Activated T-cell treated with anti-CD3 and anti-CD28 coated beads, Interleukin-2, amount 50 U/mL, for 72 hours (primary cell): ENCODE results near the gene MYADML2. TPM values are rescaled to one million over a fixed set of nuclear protein-coding genes. Genes with fewer than 3 reads are reported as not detected.

Source experiments
- ATAC-seq, 2 donors: fragments of 150-1000 bp; cut with Tn5 transposase; replicated peaks in 1 of 2; 2 replicates each; pipeline ENCODE4 v1.10.0; 2021; ENCODE audit warnings: moderate library complexity in 2 of 2, mild to moderate bottlenecking in 1 of 2
- DNase-seq, 2 donors: peaks; one replicate each; pipeline ENCODE4 v3.0.0; 2021 to 2022; ENCODE audit warnings: mixed read lengths in 1 of 2
- H3K27ac Mint-ChIP-seq: one replicate; pipeline ENCODE4 v1.8.0; 2022; ENCODE audit warnings: mild to moderate bottlenecking, moderate library complexity, mixed read lengths
- H3K27me3 Mint-ChIP-seq: one replicate; pipeline ENCODE4 v1.8.0; 2022; ENCODE audit warnings: low read depth, mixed read lengths
- H3K36me3 Mint-ChIP-seq, 2 donors: one replicate each; pipeline ENCODE4 v1.8.0; 2022; ENCODE audit warnings: mixed read lengths in 2 of 2, mild to moderate bottlenecking in 1 of 2; ENCODE audit not compliant: insufficient read depth in 2 of 2
- H3K4me1 Mint-ChIP-seq: one replicate; pipeline ENCODE4 v1.8.0; 2022; ENCODE audit warnings: low read depth, mixed read lengths
- H3K4me3 Mint-ChIP-seq, 2 donors: one replicate each; pipeline ENCODE4 v1.8.0; 2022; ENCODE audit warnings: mild to moderate bottlenecking in 2 of 2, mixed read lengths in 2 of 2, moderate library complexity in 2 of 2
- H3K9me3 Mint-ChIP-seq, 2 donors: one replicate each; pipeline ENCODE4 v1.8.0; 2022; ENCODE audit warnings: mixed read lengths in 2 of 2
- total RNA-seq, 2 donors: library from RNA; stranded (reverse); gene quantifications; one replicate each; pipeline ENCODE4 v1.2.3, GENCODE V29; 2022

Gene MYADML2
- total RNA-seq, 2 donors from 2014 or later: not detected

DNA sequence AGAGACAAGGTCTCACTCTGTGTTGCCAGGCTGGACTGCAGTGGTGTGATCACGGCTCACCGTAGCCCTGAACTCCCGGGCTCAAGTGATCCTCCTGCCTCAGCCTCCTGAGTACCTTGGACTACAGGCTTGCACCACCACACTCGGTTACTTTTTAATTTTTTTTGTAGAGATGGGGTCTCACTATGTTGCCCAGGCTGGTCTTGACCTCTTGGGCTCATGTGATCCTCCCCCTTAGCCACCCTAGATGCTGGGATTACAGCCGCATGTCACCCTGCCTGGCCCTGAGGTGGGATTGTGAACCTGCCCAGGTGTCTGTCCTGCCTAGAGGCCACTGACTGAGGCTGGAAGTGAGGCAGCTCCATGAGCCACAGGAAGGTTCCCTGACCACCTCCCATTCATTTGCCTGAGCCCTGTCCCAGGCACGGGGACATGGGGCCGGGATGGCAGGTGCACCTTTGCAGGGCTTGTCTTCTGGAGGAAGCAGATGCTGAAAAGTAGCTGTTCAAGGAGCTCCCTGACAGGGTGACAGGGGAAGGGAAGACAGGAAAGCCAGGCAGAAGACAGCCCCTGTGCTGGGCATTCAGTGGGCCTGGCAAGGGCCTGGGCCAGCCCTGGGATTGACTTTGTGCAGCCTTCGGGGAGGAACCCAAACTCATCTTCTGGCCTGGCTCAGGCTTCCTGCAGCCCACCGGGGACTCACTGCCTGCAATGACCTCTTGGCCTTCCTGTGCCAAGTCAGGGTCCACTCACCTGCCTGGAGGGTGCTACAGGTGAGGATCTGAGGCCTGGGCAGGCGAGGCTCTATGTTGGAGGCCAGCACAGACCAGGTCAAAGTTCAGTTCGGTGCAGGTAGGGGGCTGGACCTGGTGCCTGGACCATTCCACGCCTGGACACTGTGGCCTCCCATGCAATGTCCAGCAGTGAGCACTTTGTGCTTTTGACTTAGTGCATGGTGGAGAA is 22.1 kb upstream of the MYADML2 start:
- DNase-seq (no peak), ATAC-seq (no peak)
- Mint-ChIP-seq H3K36me3 (peaks cover 0 to 3% of the 10 kb centered on the region in 2 donors), H3K4me1 (peaks cover 11% of the 10 kb centered on the region), H3K4me3 (no peak overlapping the region), H3K27me3 (no peaks in the 10 kb centered on the region), H3K9me3 (no peaks in the 10 kb centered on the region), H3K27ac (no peak overlapping the region)

DNA sequence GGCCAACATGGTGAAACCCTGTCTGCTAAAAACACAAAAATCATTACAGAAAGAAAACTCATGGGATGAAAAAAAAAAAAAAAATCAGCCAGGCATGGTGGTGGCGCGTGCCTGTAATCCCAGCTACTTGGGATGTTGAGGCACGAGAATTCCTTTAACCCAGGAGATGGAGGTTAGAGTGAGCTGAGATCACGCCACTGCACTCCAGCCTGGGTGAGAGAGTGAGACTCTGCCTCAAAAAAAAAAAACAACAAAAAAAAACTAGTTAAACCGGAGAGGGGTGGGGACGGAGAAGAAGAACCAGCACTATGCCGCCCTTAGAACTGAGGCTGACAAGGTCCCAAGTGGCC is 21.3 kb upstream of the MYADML2 start:
- peaks cover 11% of the 10 kb centered on the region for H3K4me1 Mint-ChIP-seq
- ATAC-seq: no peak
- no peaks in the 10 kb centered on the region for H3K9me3 Mint-ChIP-seq
- peak overlapping the region; percentile 73 to 79 for H3K4me3 Mint-ChIP-seq
- no peak for DNase-seq
- no peak overlapping the region for H3K27ac Mint-ChIP-seq
- no peaks in the 10 kb centered on the region for H3K27me3 Mint-ChIP-seq
- peaks cover 0 to 3% of the 10 kb centered on the region in 2 donors for H3K36me3 Mint-ChIP-seq

DNA sequence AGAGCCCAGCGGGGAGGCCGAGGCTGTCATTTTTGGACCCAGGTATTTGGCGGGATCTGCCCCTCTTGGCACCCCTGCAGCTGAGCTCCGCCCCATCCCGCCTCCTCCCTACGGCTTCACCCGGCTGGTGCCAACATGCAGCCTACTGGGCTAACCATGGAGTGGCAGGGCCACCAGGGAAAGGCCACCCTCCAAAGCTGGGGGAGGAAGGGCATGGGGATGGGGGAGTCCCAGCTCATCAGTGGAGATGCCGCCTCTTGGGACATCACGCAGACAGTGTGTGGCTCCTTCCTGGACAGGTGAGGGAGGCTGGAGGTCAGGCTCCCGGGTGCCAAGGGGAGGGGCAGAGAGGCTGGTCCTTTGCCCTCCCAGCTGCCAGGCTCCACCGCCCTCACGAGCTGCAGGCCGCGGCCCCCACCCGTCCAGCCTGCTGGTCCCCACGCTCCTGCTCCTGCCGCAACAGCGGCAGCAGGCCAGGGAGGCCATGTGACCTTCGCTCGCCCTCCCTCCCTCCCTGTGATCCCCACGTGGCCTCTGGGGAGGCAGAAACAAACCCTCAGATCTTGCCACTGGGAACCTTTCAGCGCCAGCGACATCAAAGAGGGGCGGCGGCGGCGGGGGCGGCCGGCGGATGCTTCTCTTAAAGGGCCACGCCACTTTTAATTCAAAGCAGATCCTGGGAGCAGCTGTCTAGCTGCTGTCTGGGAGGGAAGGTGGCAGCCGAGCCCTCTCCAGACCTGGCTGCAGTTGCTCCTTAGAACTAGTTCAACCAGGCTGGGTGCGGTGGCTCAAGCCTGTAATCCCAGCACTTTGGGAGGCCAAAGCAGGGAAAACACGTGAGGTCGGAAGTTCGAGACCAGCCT is 20.7 kb upstream of the MYADML2 start:
- Mint-ChIP-seq H3K36me3 (no peaks in the 10 kb centered on the region), H3K4me1 (peaks cover 11% of the 10 kb centered on the region), H3K9me3 (no peaks in the 10 kb centered on the region), H3K27me3 (no peaks in the 10 kb centered on the region), H3K4me3 (peak overlapping the region; percentile 73 to 79), H3K27ac (no peak overlapping the region)
- ATAC-seq (peak; percentile 98), DNase-seq (peak; percentile 86 to 90)

DNA sequence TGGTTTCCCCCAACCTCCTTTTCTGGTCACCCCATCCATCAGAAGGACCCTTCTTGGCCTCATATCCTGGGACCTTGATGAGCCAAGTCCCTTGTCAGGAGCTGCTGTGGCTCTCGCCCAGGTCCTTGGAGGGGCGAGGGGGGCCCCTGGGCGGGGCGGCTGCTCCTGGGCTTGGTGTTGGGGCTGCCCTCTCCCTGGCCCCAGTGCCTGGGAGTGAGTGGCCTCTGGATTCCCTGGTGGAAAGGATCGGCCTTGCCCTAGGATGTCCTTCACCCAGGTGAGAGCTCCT is 20.2 kb upstream of the MYADML2 start:
- Mint-ChIP-seq H3K36me3 (no peaks in the 10 kb centered on the region), H3K27ac (no peak overlapping the region), H3K4me3 (peak overlapping the region; percentile 22 to 79), H3K27me3 (peaks cover 4% of the 10 kb centered on the region), H3K9me3 (no peaks in the 10 kb centered on the region), H3K4me1 (peaks cover 11% of the 10 kb centered on the region)
- no peak for DNase-seq
- ATAC-seq: no peak

DNA sequence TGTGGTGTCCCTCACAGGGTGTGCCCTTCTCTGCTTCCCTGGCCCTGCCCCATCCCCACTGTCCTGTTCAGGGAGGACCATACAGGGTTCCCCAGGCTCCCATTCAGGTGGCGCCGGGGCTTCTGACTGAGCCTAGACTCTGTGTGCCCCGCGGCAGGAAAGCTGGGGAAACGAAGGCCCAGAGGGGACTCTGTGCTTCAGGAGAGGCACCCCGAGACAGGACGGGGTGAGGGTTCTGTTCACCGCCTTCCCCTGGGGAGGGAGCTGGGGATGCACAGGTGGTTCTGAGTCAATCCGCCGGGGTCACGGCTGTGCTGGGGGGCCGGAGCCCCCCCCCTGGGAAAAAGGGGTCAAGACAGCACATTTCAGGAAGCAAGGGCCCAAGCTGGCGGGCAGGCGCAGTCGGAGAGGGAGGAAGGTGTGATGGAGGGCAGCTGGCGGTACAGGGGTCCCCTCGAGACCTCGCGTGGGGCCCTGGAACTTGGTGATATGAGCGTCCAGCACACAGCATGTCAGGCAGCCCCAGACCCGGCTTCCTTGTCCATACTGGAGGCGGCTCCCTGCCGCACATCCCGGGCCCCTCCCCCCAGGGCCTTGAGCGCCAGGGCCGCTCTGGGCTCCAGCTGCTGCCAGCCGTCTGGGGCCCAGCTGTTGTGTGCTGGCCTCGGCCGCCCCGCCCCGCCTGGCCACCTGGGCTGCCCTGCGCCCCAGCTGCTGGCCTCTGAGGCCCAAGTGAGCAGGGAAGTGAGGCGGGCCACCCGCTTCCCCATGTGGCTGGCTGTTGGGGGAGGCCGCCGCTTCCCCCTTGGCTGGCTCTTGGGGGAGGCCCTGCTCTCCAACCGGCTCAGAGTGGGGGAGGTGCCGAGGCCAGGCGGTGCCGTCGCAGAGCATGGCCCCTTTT is 19.6 kb upstream of the MYADML2 start:
- H3K4me1 Mint-ChIP-seq: peaks cover 11% of the 10 kb centered on the region
- H3K36me3 Mint-ChIP-seq: no peaks in the 10 kb centered on the region
- DNase-seq (no peak), ATAC-seq (no peak)
- no peak overlapping the region for H3K27ac Mint-ChIP-seq
- H3K4me3 Mint-ChIP-seq: peak overlapping the region in 1 of 2 donors; percentile 20
- no peaks in the 10 kb centered on the region for H3K9me3 Mint-ChIP-seq
- H3K27me3 Mint-ChIP-seq: peaks cover 6% of the 10 kb centered on the region

DNA sequence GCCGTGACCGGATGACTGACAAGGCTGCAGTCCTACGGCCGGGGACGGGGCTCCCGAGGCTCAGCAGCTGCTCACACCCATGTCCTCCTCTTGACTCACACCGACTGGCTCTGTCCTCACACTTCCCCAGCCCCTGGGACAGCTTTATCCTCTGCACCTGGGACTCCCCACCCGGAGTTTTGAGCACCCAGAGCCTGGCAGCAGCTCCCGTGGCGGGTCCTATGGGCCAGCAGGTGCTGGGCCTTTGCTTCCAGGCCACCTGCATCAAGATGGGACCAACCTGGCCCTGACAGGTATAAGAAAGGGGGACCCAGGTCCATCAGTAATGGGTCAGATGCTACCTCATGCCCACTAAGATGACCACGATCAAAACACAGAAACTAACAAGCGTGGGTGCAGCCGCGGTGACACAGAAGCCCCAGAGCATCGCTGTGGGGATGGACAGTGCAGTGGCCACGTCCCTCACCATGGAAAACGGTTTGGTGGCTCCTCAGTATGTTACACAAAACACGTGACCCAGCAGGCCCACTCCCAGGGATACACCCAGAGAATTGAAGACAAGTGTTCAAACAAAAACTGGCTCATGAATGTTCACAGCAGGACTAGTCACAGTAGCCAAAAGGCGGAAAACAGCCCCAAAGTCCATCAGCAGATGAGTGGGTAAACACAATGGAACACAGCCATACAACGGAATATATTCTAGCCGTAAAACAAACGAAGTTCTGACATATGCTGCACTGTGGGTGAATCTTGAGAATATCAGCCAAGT is 17.2 kb upstream of the MYADML2 start:
- ATAC-seq (no peak), DNase-seq (no peak)
- H3K27ac Mint-ChIP-seq: no peak overlapping the region
- H3K9me3 Mint-ChIP-seq: no peaks in the 10 kb centered on the region
- peaks cover 6% of the 10 kb centered on the region for H3K27me3 Mint-ChIP-seq
- H3K36me3 Mint-ChIP-seq: no peaks in the 10 kb centered on the region
- no peak overlapping the region for H3K4me3 Mint-ChIP-seq
- H3K4me1 Mint-ChIP-seq: peaks cover 11% of the 10 kb centered on the region

DNA sequence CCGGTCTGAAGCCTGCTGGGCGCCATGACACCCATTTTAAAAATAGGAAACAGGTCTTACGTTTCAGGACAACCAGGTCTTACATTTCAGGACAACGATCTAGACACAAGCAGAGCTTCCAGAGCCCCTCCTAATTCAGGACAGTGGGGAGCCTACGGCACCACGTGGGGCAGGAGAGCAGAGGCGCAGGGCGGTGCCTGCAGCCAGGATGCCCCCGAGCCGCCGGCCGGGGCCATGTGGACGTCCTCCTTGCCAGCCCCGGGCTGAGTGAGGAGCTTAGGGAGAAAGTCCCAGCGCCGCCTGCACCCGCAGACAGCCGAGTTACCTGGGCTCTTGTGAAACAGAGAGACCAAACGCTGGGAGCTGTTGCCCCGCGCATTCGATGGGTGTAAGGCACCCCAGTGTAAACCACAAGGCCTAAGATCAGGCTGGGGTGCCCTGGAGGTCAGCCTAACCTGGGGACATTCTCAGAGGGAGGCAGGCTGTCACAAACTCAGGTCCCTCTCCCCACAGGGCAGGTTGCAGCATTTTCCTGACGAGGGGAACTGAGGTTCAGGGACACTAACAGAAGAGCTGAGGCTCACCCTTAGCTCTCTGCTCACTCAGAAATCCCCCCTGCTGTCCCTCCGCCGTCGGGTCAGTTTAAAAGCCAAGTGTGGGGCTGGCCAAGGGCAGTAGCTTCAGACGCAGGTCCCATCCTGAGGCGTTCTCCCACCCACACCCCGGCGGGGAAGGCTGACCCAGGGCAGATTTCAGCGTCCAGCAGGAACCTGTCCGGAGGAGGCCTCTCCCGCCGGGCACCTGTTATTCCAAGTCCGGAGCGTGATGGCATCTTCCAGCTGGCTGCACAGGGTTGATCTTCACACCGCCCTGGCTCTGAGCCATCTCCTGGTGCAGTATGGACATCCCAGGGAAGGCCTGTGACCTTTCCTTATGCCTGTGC is 15.7 kb upstream of the MYADML2 start:
- DNase-seq: no peak
- Mint-ChIP-seq H3K36me3 (no peaks in the 10 kb centered on the region), H3K4me1 (no peaks in the 10 kb centered on the region), H3K27ac (no peak overlapping the region), H3K9me3 (no peaks in the 10 kb centered on the region), H3K27me3 (peaks cover 14% of the 10 kb centered on the region), H3K4me3 (no peak overlapping the region)
- ATAC-seq: no peak

DNA sequence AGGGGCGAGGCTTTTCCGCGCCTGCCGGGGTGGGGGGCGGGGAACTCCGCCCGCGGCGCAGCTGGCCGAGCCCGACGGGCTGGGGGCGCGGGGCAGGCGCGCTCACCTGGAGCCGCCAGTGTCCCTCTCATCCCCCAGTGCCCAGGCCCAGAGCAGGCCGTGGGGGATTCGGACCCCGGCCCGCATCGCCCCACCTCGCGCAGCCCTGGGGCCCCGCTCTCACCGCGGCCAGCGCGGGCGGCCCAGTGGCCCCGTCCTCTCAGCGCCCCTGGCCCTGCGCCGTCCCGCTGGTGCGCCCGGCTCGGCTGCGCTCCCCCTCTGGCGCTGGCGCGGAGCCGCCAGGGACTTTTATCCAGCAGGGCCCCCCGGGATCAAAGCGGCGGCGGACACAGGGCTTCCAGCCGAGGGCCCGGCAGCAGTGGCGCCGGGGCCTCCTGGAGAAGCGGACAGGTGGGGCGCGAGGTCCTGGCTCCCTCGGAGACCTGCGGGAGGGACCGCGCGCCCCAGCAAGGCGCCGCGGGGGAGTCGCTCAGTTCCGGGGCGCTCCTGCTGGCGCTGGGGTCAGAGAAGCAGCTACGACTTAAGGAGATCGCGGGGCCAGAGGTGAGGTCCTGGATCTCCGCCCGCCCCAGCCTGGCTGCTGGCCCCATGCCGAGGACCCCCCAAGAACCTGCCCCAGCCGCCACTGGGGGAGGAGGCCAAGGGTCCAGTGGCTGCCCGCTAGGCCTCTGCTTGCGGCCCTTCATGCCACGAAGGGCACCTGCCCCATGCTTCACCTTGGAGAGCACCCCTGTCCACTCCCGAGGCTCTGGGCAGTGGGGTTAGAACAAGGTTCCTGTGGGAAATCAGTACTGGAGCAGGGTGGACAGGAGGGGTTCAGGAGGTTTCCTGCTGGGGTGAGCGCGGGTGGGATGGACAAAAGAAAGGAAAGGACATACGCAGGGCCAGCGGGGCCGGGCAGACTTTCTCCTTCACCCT is 14.8 kb upstream of the MYADML2 start:
- no peaks in the 10 kb centered on the region for H3K36me3 Mint-ChIP-seq
- H3K9me3 Mint-ChIP-seq: no peaks in the 10 kb centered on the region
- ATAC-seq (no peak), DNase-seq (no peak)
- peaks cover 14% of the 10 kb centered on the region for H3K27me3 Mint-ChIP-seq
- no peak overlapping the region for H3K27ac Mint-ChIP-seq
- no peaks in the 10 kb centered on the region for H3K4me1 Mint-ChIP-seq
- no peak overlapping the region for H3K4me3 Mint-ChIP-seq

DNA sequence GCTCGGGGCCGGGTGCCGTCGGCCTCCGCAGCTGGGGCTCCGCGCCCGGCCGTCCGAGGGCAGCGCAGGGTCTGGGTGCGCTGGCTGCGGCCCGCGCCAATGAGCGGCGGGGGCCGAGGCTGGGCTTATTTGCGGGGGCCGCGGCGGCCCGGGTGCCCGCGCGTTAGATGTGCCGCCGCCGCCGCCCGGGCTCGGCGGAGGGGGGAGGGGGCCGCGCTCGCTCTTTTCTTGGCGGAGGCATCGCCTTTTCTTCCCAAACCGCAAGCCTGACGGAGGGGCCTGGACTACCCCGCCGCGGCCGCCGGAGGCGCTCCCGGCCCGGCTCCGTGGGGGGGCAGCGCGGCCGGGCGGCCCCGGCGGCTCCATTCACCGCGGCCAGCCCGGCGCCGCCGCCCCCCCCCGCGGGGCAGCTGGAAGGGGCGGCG is 14.1 kb upstream of the MYADML2 start, which contains the start of gene NOTUM:
NOTUM (minus strand) TSS at position 101 of the 425 bp plus-strand sequence. CDS start 278 bp downstream, outside the sequence.
- no peaks in the 10 kb centered on the region for H3K36me3 Mint-ChIP-seq
- H3K27ac Mint-ChIP-seq: no peak within 1 kb of the TSS
- no peak for ATAC-seq
- H3K4me3 Mint-ChIP-seq: peak within 1 kb of the TSS in 1 of 2 donors; percentile 34
- H3K4me1 Mint-ChIP-seq: no peaks in the 10 kb centered on the region
- no peak for DNase-seq
- H3K9me3 Mint-ChIP-seq: no peaks in the 10 kb centered on the region
- peaks cover 14% of the 10 kb centered on the region for H3K27me3 Mint-ChIP-seq

DNA sequence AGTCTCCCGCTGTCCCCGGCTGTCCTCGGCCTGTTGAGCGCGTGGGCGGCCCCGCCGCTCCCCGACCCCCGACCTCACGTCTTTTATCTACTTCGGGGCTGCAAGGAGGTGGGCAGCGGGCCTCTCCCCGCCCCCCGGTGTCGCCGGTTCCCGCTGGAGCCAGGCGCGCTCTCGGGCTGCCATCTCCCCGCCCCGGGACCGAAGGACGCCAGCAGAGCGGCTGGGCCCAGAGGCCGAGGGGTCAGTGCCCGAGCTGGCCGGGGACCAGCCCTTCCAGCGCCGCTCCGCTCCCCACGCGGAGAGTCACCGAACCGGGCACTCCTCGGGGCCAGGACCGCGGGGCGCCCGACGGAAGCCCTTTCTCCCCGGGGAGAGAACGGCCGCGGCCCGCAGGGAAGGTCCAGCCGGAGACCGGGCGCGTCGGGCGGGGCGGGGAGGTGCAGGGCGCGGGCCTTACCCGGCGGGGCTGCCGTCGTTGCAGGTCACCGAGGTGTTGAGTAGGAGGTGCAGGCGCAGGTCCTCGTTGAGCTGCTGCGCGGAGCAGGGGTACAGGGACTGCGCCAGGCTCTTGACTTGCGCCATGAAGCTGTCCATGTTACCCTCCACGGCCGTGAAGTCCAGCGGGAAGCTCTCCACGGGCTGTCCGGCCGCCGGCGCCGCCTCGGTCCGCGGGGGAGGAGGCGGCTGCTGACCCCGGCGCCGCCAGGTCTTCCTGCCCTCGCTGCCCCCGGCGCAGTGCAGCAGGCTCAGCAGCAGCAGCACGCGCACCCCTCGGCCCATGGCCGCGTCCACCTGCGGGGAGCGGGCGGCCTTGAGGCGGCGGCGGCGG is 13.3 kb upstream of the MYADML2 start:
- H3K4me1 Mint-ChIP-seq: no peaks in the 10 kb centered on the region

More for the DNA sequence above, 13.3 kb upstream of the MYADML2 start:
- Mint-ChIP-seq H3K4me3 (peak overlapping the region in 1 of 2 donors; percentile 34), H3K36me3 (no peaks in the 10 kb centered on the region), H3K27me3 (peaks cover 14% of the 10 kb centered on the region), H3K27ac (no peak overlapping the region), H3K9me3 (no peaks in the 10 kb centered on the region)
- DNase-seq (no peak), ATAC-seq (peak; percentile 6 to 7)
